Esophagus squamous epithelium (tissue), 4 donors: ENCODE data around the gene ATP2B3.

ENCODE experiments used
- CTCF ChIP-seq, 6 experiments: fragments of 450-650 bp in 4 of 6; fragments of 200-600 bp in 2 of 6; sonication (generic) in 2 of 6; IDR thresholded peaks; one replicate each; pipeline ENCODE4 v1.5.1; 2016 to 2019; ENCODE audit warnings: antibody characterized with exemption in 6 of 6, mild to moderate bottlenecking in 4 of 6, moderate library complexity in 4 of 6
- POLR2A ChIP-seq, 4 donors: fragments of 450-650 bp; IDR thresholded peaks; one replicate each; pipeline ENCODE4 v1.6.1; 2017; ENCODE audit warnings: antibody characterized with exemption in 4 of 4, mild to moderate bottlenecking in 4 of 4, moderate library complexity in 3 of 4

GRCh38 chrX:153561337-153561736 lies 43.9 kb downstream of the ATP2B3 start:
- TF ChIP-seq CTCF (IDR thresholded peaks at IDR 0.05) (no peak), POLR2A (IDR thresholded peaks at IDR 0.05) (no peak)
